Skin epidermis (tissue), 12 donors: ENCODE measurements around the gene PDSS2.
"Not testable (repeated sequence)": the region's sequence is repeated elsewhere in the genome, so short reads cannot be mapped to it uniquely, and the experiment has no call there.

Experiments used
- H3K27ac ChIP-seq, 21 experiments: fragments of 200-600 bp; sonication (generic) in 11 of 21; one replicate each; pipeline ENCODE4 v1.5.0; 2020; ENCODE audit warnings: mild to moderate bottlenecking in 3 of 21, inconsistent platforms in 2 of 21, moderate library complexity in 2 of 21
- H3K4me3 ChIP-seq, 7 experiments: fragments of 200-600 bp; sonication (generic) in 2 of 7; one replicate each; pipeline ENCODE4 v1.5.0; 2020; ENCODE audit warnings: inconsistent platforms in 2 of 7, mild to moderate bottlenecking in 2 of 7, moderate library complexity in 1 of 7

PDSS2 gene

GRCh38 chr6:107425951-107426350 lies 33.4 kb downstream of the PDSS2 start:
- not testable (repeated sequence) for H3K27ac ChIP-seq, H3K4me3 ChIP-seq

GRCh38 chr6:107423474-107423990 lies 35.8 kb downstream of the PDSS2 start:
- Histone ChIP-seq H3K27ac (peak overlapping the region in 1 of 21 experiments; percentile 7), H3K4me3 (no peak overlapping the region)

DNA sequence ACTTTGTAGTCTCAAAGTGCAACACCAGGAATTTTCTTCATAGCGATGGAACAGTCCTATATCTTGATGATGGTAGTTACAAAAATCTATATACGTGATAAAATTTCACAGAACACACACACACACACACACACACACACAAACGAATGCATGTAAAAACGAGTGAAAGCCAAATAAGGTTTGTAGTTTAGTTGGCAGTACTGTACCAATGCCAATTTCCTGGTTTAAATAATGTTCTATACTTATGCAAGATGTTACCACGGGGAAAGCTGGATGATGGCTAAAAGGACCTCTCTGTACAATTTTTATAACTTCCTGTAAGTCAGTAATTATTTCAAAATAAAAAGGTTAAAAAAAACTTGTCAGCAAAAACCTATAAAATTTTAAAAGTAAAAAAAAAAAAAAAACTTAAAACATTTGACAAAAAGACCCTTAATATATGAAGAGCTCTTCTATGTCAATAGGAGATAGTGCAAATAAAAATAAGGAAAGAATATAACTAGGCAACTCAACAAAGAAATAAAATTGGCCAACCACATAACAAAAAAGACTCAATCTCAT lies 37.6 kb downstream of the PDSS2 start:
- Histone ChIP-seq H3K4me3 (no peak overlapping the region), H3K27ac (no peak overlapping the region)

GRCh38 chr6:107419733-107420132 lies 39.6 kb downstream of the PDSS2 start:
- H3K27ac ChIP-seq: no peak overlapping the region

DNA sequence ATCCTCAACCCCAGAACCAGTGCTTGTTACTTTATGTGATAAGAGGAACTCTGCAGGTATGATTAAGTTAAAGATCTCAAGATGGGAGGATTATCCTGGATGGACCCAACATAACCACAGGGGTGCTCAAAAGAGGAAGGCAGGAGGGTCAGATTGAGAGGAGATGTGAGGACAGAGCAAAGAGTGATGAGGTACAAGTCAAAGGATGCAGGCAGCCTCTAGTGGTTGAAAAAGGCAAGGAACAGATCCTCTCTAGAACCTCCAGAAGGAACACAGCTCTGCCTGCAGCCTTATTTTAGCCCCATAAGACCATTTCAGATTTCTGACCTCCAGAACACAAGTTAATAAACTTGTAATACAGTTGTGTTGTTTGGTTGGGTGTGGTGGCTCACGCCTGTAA lies 41.2 kb downstream of the PDSS2 start:
- no peak overlapping the region for H3K4me3 ChIP-seq

More at GRCh38 chr6:107419733-107420132, 39.6 kb downstream of the PDSS2 start:
- H3K4me3 ChIP-seq: no peak overlapping the region

DNA sequence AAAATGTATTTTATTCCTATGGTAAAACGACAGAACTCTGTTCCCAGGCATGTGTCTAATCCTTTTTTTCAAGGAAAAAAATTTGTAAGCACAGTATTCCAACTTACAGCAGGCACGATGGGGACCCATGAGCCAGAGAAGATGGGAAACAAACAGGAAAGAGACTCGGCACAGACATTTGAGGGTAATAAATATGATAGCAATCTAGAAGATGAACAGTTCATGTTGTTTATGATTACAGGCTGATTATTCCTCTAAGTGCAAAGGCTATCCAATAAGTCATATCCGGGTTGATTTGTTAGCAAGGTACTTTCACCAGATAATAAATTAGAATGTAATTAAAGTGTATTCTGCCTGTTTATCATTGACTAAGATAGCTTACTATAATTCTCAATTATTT lies 43.2 kb downstream of the PDSS2 start:
- H3K27ac ChIP-seq: no peak overlapping the region
- no peak overlapping the region for H3K4me3 ChIP-seq

More for the DNA sequence above, 41.2 kb downstream of the PDSS2 start:
- no peak overlapping the region for H3K27ac ChIP-seq

DNA sequence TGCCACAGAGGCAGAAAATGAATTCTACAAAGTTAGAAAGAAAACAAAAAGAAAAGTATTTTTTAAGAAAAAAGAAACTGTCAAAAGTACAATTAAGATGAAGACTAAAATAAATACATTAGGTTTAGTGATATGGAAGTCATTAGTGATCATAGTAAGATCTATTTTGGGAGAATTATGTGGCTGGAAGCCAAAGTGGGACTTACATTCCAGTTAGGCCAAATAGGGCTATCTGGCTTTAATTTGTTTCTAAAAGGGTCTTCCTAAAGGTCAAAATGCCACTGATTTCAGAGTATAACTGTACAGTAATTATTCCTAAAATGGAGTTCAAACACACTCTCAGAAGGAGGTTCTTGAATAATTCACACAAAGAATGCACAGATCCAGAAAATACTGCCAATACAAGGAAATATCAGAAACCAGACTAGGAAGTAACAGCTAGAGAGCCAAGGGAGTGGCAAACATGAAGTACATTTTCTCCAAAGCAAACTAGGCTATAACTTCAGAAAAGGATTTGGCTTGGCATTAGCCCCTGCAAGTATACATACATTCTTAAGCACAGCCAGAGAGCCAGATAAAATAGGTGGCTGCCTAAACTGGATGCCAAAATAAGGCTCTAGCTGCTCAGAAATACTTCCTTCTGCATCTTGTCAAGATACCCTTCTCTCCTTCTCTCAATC lies 45.3 kb downstream of the PDSS2 start:
- no peak overlapping the region for H3K4me3 ChIP-seq
- H3K27ac ChIP-seq: no peak overlapping the region

GRCh38 chr6:107411161-107411560 lies 48.2 kb downstream of the PDSS2 start:
- no peak overlapping the region for H3K4me3 ChIP-seq
- no peak overlapping the region for H3K27ac ChIP-seq

GRCh38 chr6:107409942-107410341 lies 49.4 kb downstream of the PDSS2 start:
- Histone ChIP-seq H3K4me3 (no peak overlapping the region), H3K27ac (no peak overlapping the region)

- Histone ChIP-seq H3K4me3 (no peak overlapping the region), H3K27ac (no peak overlapping the region)
Measured at GRCh38 chr6:107408714-107409113, 50.6 kb downstream of the PDSS2 start.

- no peak overlapping the region for H3K27ac ChIP-seq
- no peak overlapping the region for H3K4me3 ChIP-seq
Measured at GRCh38 chr6:107405002-107405401, 54.4 kb downstream of the PDSS2 start.

DNA sequence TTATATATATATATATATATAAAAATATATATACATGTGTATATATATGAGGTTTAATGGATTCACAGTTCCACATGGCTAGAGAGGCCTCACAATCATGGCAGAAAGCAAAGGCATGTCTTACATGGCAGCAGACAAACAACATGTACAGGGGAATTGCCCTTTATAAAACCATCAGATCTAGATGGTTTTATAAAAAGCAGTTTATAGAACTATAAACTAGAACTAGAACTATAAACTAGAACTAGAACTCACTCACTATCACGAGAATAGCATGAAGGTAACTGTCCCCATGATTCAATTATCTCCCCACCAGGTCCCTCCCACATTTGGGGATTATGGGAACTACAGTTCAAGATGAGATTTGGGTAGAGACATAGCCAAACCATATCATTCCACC lies 56.8 kb downstream of the PDSS2 start:
- no peak overlapping the region for H3K4me3 ChIP-seq
- H3K27ac ChIP-seq: no peak overlapping the region

DNA sequence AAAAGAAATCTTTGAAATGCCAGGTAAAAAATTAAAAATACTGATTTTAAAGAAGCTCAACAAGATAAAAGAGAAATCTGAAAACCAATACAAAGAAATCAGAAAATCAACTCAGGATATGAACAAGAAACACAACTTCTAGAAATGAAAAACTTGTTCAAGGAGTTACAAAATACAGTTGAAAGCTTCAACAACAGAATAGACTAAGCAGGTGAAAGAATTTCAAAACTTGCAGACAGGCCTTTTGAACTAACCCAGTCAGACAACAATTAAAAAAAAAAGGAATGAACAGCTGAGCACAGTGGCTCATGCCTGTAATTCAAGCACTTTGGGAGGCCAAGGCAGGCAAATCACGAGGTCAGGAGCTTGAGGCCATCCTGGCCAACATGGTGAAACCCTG lies 57.8 kb downstream of the PDSS2 start:
- H3K4me3 ChIP-seq: no peak overlapping the region
- H3K27ac ChIP-seq: no peak overlapping the region

DNA sequence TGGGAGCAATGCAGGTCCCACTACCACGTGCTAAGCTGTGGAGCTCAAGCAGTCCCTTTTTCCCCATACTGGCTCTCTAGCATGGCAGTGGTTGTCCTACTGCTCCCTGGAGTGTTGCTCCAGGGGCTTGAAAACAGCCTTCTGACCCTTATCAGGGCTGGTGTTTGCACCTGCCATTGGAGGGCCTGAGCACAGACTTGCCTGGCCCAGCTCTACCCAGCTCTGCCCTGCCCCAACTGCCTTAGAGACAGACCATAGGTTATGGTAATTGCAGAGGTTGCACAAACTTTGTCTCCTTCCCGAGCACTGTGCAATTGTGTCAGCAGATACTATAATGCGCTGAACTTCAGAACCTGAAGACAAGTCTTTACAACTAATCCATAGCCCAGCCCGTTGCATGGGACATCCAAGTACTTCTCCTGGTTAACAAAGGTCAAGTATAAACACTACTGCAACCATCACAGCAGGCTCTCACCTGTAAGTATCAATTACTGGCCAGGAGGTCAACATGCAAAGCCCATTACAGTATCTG lies 58.7 kb downstream of the PDSS2 start:
- H3K27ac ChIP-seq: no peak overlapping the region
- no peak overlapping the region for H3K4me3 ChIP-seq

DNA sequence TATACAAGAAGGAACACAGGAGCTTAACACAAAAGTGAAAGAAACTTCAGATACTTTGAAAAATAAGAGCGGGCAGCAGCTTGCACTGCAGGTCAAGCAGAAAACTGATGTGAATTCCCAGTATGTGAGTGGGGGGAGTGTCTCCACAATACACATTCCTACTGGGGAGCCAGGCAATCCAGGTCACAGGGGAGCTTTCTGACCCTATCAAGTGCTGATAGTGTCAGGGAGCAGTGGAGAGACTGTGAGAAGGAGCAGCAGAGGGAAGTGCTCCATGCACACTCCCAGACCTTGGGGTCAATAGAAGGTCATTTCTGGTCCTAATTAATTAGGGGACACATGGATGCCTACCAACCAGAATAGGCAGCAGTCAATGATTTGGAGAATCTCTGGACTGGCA lies 59.4 kb downstream of the PDSS2 start:
- Histone ChIP-seq H3K27ac (no peak overlapping the region), H3K4me3 (no peak overlapping the region)

DNA sequence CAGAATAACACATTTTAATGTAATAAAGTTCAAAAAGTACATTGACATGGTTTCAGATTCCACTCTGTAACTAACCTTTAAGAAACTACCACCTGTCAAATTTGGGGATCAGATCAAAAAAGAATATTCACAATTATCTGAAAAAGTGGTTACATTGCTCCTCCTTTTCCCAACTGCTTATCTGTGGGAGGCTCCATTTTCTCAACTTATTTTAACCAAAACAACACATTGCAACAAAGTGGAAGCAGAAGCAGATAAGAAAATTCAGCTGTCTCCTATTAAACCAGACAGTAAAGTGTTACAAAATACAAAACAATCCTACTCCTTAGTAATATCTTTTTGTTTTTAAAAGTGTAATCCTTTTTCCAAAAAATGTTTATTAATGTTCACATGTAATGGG lies 61.4 kb downstream of the PDSS2 start:
- no peak overlapping the region for H3K27ac ChIP-seq

GRCh38 chr6:107396211-107396610 lies 63.2 kb downstream of the PDSS2 start:
- Histone ChIP-seq H3K27ac (no peak overlapping the region), H3K4me3 (no peak overlapping the region)

More for the DNA sequence above, 61.4 kb downstream of the PDSS2 start:
- no peak overlapping the region for H3K4me3 ChIP-seq

DNA sequence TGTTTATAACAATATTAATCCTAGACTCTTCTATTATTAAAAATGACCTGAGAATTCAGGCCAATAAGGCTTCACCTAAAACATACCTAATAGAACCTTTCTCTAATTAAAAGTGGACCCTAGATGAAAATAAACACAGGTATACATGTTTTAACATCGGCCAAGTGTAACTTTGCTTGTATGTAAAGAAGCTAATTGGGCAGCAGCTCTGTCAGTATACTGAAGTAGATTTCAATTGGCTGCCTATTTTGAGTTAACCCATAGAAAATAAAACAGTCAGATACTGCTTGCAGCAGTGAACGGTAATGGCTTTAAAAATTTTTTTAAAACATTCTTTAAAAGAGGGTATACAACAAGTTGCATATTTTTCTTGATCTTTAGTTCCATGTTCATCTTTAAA lies 67.3 kb downstream of the PDSS2 start:
- Histone ChIP-seq H3K4me3 (no peak overlapping the region), H3K27ac (no peak overlapping the region)

GRCh38 chr6:107390685-107391435 lies 68.5 kb downstream of the PDSS2 start:
- no peak overlapping the region for H3K4me3 ChIP-seq
- H3K27ac ChIP-seq: no peak overlapping the region

- Histone ChIP-seq H3K4me3 (no peak overlapping the region), H3K27ac (no peak overlapping the region)
Measured at GRCh38 chr6:107390056-107390455, 69.3 kb downstream of the PDSS2 start.

- no peak overlapping the region for H3K4me3 ChIP-seq
- H3K27ac ChIP-seq: no peak overlapping the region
Measured at GRCh38 chr6:107386904-107387303, 72.5 kb downstream of the PDSS2 start.
